Effector memory CD4-positive, alpha-beta T cell (primary cell): ENCODE results near the gene TCERG1L.
"Not testable (repeated sequence)": the region's sequence is repeated elsewhere in the genome, so short reads cannot be mapped to it uniquely, and the experiment has no call there.

Source experiments
- DNase-seq, 3 donors: peaks; one replicate each; pipeline ENCODE4 v3.0.0-alpha.2; 2020
- H3K27ac ChIP-seq: 2 replicates; pipeline ENCODE4 v1.7.0; 2013; ENCODE audit warnings: mild to moderate bottlenecking, low read length, moderate library complexity; ENCODE audit not compliant: insufficient read depth, poor library complexity, severe bottlenecking
- H3K27me3 ChIP-seq: replicated peaks from 2 replicates; pipeline ENCODE4 v1.7.0; 2013; ENCODE audit warnings: mild to moderate bottlenecking, low read length; ENCODE audit not compliant: insufficient read depth, control insufficient read depth, poor library complexity, severe bottlenecking
- H3K36me3 ChIP-seq: 2 replicates; pipeline ENCODE4 v1.7.0; 2013; ENCODE audit warnings: mild to moderate bottlenecking, low read length, moderate library complexity; ENCODE audit not compliant: control insufficient read depth, insufficient read depth
- H3K4me1 ChIP-seq: 2 replicates; pipeline ENCODE4 v1.7.0; 2013; ENCODE audit warnings: low read length, mild to moderate bottlenecking; ENCODE audit not compliant: control insufficient read depth, insufficient read depth, poor library complexity, severe bottlenecking
- H3K4me3 ChIP-seq: 2 replicates; pipeline ENCODE4 v1.7.0; 2013; ENCODE audit warnings: low read length, low read depth, mild to moderate bottlenecking; ENCODE audit not compliant: insufficient read depth, poor library complexity, severe bottlenecking
- H3K9me3 ChIP-seq: 2 replicates; pipeline ENCODE4 v1.7.0; 2013; ENCODE audit warnings: mild to moderate bottlenecking, low read length, moderate library complexity; ENCODE audit not compliant: control insufficient read depth

TCERG1L gene

GRCh38 chr10:131107970-131108369 lies 203.6 kb downstream of the TCERG1L start:
- no peak for DNase-seq
- Histone ChIP-seq H3K27ac (no peak overlapping the region), H3K36me3 (no peaks in the 10 kb centered on the region), H3K9me3 (no peaks in the 10 kb centered on the region), H3K4me3 (no peak overlapping the region), H3K4me1 (no peaks in the 10 kb centered on the region), H3K27me3 (no peaks in the 10 kb centered on the region)

GRCh38 chr10:131102676-131103075 lies 208.8 kb downstream of the TCERG1L start:
- Histone ChIP-seq H3K27me3 (no peaks in the 10 kb centered on the region), H3K4me1 (no peaks in the 10 kb centered on the region), H3K36me3 (no peaks in the 10 kb centered on the region), H3K27ac (no peak overlapping the region), H3K4me3 (no peak overlapping the region), H3K9me3 (no peaks in the 10 kb centered on the region)
- no peak for DNase-seq

DNA sequence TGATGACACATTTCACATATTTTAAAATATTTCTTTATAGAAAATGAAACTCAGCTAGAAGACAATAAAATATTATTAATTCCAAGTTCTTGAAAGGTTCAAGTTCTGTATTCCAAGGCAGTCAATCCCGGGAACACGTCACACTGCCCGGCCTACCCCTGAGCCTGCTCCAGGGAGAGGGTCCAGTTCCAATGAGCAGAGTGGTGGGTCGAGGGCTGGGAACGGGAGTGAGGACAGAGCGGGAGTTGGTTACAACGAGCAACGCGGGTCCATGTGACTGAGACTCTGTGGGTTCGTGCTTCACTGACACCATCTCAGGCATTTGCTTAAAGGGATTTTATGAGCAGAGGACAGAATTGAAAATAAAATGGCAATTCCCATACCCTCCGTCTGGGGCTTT lies 209.4 kb downstream of the TCERG1L start:
- H3K27ac ChIP-seq: no peak overlapping the region
- DNase-seq: no peak
- no peaks in the 10 kb centered on the region for H3K27me3 ChIP-seq
- no peaks in the 10 kb centered on the region for H3K36me3 ChIP-seq
- no peaks in the 10 kb centered on the region for H3K4me1 ChIP-seq
- no peak overlapping the region for H3K4me3 ChIP-seq
- H3K9me3 ChIP-seq: no peaks in the 10 kb centered on the region

DNA sequence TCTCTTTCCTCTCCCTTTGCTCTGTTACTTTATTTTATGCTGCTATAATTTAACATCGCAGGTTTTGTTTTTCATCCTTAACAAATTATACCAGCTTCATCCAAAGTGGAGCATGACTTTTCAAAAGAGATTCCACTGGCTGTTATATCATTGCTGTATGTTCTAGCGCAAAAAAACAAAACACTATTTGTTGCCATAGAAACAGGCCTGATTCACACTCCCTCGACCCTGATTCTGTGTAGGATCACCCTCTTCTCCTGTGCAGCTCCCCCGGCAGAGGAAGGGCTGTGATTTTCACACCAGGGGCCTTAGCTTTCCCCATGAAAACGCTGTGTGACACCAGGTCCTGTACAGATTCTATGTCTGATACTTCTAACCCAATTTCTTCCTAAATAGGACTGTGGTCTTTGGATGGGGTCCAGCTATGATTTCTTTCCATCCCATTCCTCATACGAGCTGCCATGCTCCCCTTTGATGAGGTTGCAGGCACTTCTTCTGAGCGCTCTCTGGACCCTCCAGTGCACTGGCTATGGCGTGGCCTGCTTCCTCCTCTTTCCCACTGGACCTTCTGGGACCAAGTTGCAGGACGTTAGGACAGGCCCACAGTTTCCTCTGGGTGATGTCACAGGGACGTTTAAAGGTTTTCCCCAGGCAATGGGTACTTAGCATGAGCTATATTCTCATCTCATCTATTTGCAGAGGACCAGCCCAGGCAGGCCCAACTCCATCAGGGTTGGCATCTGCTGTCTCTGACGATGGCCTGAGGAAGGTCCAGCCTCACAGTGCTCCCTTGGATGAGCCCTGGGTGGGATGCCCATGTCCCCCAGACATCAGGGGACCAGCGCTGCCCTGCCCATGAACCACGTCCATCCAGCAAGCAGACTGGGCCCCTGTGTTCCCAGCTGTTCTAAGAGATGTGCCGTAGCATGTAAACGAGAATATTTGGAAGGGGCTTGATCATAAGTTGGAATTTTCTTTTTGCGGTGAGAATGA lies 210.8 kb downstream of the TCERG1L start:
- not testable (repeated sequence) for H3K27ac ChIP-seq, H3K4me3 ChIP-seq, DNase-seq, H3K4me1 ChIP-seq, H3K27me3 ChIP-seq, H3K9me3 ChIP-seq, H3K36me3 ChIP-seq

GRCh38 chr10:131099028-131099726 lies 212.3 kb downstream of the TCERG1L start:
- DNase-seq: no peak
- Histone ChIP-seq H3K36me3 (no peaks in the 10 kb centered on the region), H3K27me3 (no peaks in the 10 kb centered on the region), H3K27ac (no peak overlapping the region), H3K4me3 (no peak overlapping the region), H3K9me3 (no peaks in the 10 kb centered on the region), H3K4me1 (no peaks in the 10 kb centered on the region)

- Histone ChIP-seq H3K27me3 (no peaks in the 10 kb centered on the region), H3K9me3 (no peaks in the 10 kb centered on the region), H3K27ac (no peak overlapping the region), H3K4me3 (no peak overlapping the region), H3K4me1 (no peaks in the 10 kb centered on the region), H3K36me3 (no peaks in the 10 kb centered on the region)
- no peak for DNase-seq
Measured at GRCh38 chr10:131098416-131098952, 213.0 kb downstream of the TCERG1L start.

DNA sequence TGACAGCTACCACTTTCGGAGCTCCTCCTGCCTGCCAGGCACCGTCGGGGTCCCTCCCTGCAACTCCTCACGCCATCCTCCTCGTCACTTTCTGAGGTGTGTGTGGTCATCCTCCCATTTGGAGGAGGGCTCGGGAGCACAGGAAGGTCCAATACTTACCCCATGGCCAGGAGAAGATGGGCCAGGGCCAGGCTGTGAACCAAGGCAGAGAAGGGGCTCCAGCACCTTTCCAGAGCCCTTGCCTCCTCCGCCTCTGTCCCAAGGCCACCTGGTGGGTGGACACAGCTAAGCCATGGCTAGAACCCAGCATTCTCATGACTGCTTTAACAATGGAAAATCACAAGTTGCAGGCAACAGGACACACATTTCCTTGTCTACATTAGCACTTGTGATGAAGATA lies 215.5 kb downstream of the TCERG1L start:
- no peaks in the 10 kb centered on the region for H3K9me3 ChIP-seq
- H3K36me3 ChIP-seq: no peaks in the 10 kb centered on the region
- no peak overlapping the region for H3K4me3 ChIP-seq
- H3K27ac ChIP-seq: no peak overlapping the region
- DNase-seq: no peak
- no peaks in the 10 kb centered on the region for H3K27me3 ChIP-seq
- no peaks in the 10 kb centered on the region for H3K4me1 ChIP-seq

DNA sequence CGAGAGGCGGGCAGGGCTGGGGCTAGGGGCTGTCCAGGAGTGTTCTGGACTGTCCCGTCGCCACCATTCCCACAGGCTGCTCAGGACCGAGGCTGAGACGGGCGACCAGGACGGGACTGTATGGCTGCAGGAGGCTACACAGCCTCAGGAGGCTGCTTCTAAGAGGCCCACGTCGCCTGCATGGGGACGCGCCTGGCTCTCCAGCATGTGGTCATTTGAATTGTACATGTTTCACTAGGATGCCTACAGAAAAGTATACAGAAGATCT lies 216.3 kb downstream of the TCERG1L start:
- H3K27me3 ChIP-seq: no peaks in the 10 kb centered on the region
- no peak overlapping the region for H3K27ac ChIP-seq
- H3K9me3 ChIP-seq: no peaks in the 10 kb centered on the region
- no peak for DNase-seq
- no peaks in the 10 kb centered on the region for H3K36me3 ChIP-seq
- no peak overlapping the region for H3K4me3 ChIP-seq
- no peaks in the 10 kb centered on the region for H3K4me1 ChIP-seq

GRCh38 chr10:131094527-131095312 lies 216.8 kb downstream of the TCERG1L start:
- Histone ChIP-seq H3K9me3 (no peaks in the 10 kb centered on the region), H3K4me1 (no peaks in the 10 kb centered on the region), H3K27me3 (no peaks in the 10 kb centered on the region), H3K36me3 (no peaks in the 10 kb centered on the region), H3K4me3 (no peak overlapping the region), H3K27ac (no peak overlapping the region)
- no peak for DNase-seq
